Activated CD8-positive, alpha-beta T cell treated with anti-CD3 and anti-CD28 coated beads for 36 hours (primary cell): ENCODE data around the gene RPE. TPM values are rescaled to one million over a fixed set of nuclear protein-coding genes. Genes with fewer than 3 reads are reported as not detected.

Source experiments
- ATAC-seq: fragments of 200-7000 bp; cut with Tn5 transposase; one replicate; pipeline ENCODE4 v1.10.0; 2021; ENCODE audit warnings: mild to moderate bottlenecking, moderate library complexity
- CTCF ChIA-PET: fragments of 350-600 bp; sonication (Branson Sonifier 250); formaldehyde crosslinking; loops from one replicate; lab custom pipeline; 2021; ENCODE audit warnings: antibody characterized with exemption; lab: Charles Lee
- POLR2A ChIA-PET: fragments of 350-600 bp; sonication (Branson Sonifier 250); formaldehyde crosslinking; loops from one replicate; lab custom pipeline; 2021; ENCODE audit warnings: antibody characterized with exemption; lab: Charles Lee
- DNase-seq: peaks from one replicate; pipeline ENCODE4 v3.0.0-alpha.2; 2020
- H3K27ac Mint-ChIP-seq: one replicate; pipeline ENCODE4 v1.8.0; 2021; ENCODE audit warnings: mild to moderate bottlenecking, mixed read lengths
- H3K27me3 Mint-ChIP-seq: one replicate; pipeline ENCODE4 v1.8.0; 2021; ENCODE audit warnings: mixed read lengths
- H3K36me3 Mint-ChIP-seq: one replicate; pipeline ENCODE4 v1.8.0; 2021; ENCODE audit warnings: low read depth, mixed read lengths
- H3K4me1 Mint-ChIP-seq: one replicate; pipeline ENCODE4 v1.8.0; 2021; ENCODE audit warnings: low read depth, mixed read lengths
- H3K4me3 Mint-ChIP-seq: one replicate; pipeline ENCODE4 v1.8.0; 2021; ENCODE audit warnings: mild to moderate bottlenecking, moderate library complexity, mixed read lengths
- H3K9me3 Mint-ChIP-seq: one replicate; pipeline ENCODE4 v1.8.0; 2021; ENCODE audit warnings: mixed read lengths
- intact Hi-C: fragments of 100-400 bp; cut with micrococcal nuclease; formaldehyde crosslinking; loops from one replicate; pipeline ENCODE4 v1.10.0; 2022
- total RNA-seq, 2 experiments: library from RNA; stranded (reverse); gene quantifications; one replicate each; pipeline ENCODE4 v1.2.3, GENCODE V29; 2021
- TF ChIP-seq, protein P1 (sequence below): fragments of 200-600 bp; IDR thresholded peaks from one replicate; pipeline ENCODE4 v1.8.0; 2022; ENCODE audit warnings: antibody characterized with exemption, mild to moderate bottlenecking

Gene RPE
- total RNA-seq, 2 experiments from 2014 or later = 55.9 to 58.1 TPM

- no peak overlapping the region for H3K4me3 Mint-ChIP-seq
- DNase-seq (no peak), ATAC-seq (no peak)
- no peak overlapping the region for H3K27ac Mint-ChIP-seq
- CTCF ChIA-PET = interaction anchor here (1.5 to 1.8 kb wide), 2 partner anchors 32 to 202 kb away, joined by 3 to 10 read pairs; no protein-coding TSS in a partner anchor
- intact Hi-C loops = no loop called here
- peaks cover 9% of the 10 kb centered on the region for H3K27me3 Mint-ChIP-seq
- H3K4me1 Mint-ChIP-seq = no peaks in the 10 kb centered on the region
- no peaks in the 10 kb centered on the region for H3K9me3 Mint-ChIP-seq
- TF ChIP-seq, protein P1, sequence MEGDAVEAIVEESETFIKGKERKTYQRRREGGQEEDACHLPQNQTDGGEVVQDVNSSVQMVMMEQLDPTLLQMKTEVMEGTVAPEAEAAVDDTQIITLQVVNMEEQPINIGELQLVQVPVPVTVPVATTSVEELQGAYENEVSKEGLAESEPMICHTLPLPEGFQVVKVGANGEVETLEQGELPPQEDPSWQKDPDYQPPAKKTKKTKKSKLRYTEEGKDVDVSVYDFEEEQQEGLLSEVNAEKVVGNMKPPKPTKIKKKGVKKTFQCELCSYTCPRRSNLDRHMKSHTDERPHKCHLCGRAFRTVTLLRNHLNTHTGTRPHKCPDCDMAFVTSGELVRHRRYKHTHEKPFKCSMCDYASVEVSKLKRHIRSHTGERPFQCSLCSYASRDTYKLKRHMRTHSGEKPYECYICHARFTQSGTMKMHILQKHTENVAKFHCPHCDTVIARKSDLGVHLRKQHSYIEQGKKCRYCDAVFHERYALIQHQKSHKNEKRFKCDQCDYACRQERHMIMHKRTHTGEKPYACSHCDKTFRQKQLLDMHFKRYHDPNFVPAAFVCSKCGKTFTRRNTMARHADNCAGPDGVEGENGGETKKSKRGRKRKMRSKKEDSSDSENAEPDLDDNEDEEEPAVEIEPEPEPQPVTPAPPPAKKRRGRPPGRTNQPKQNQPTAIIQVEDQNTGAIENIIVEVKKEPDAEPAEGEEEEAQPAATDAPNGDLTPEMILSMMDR = no peak
- POLR2A ChIA-PET = no interaction called here
- H3K36me3 Mint-ChIP-seq = no peaks in the 10 kb centered on the region
Measured at GRCh38 chr2:209993968-209994367, 8.5 kb upstream of the RPE start.

GRCh38 chr2:209998596-209998995 lies 3.8 kb upstream of the RPE start:
- intact Hi-C loops = no loop called here
- CTCF ChIA-PET = interaction anchor here (1.0 kb wide), 1 partner anchor 37 kb away, joined by 3 read pairs; no protein-coding TSS in a partner anchor
- H3K4me3 Mint-ChIP-seq = no peak overlapping the region
- no peak for DNase-seq
- peaks cover 1% of the 10 kb centered on the region for H3K27me3 Mint-ChIP-seq
- H3K4me1 Mint-ChIP-seq = peaks cover 13% of the 10 kb centered on the region
- POLR2A ChIA-PET = no interaction called here
- no peak overlapping the region for H3K27ac Mint-ChIP-seq
- TF ChIP-seq, protein P1 = no peak
- peaks cover 3% of the 10 kb centered on the region for H3K36me3 Mint-ChIP-seq
- peaks cover 3% of the 10 kb centered on the region for H3K9me3 Mint-ChIP-seq
- ATAC-seq = no peak

DNA sequence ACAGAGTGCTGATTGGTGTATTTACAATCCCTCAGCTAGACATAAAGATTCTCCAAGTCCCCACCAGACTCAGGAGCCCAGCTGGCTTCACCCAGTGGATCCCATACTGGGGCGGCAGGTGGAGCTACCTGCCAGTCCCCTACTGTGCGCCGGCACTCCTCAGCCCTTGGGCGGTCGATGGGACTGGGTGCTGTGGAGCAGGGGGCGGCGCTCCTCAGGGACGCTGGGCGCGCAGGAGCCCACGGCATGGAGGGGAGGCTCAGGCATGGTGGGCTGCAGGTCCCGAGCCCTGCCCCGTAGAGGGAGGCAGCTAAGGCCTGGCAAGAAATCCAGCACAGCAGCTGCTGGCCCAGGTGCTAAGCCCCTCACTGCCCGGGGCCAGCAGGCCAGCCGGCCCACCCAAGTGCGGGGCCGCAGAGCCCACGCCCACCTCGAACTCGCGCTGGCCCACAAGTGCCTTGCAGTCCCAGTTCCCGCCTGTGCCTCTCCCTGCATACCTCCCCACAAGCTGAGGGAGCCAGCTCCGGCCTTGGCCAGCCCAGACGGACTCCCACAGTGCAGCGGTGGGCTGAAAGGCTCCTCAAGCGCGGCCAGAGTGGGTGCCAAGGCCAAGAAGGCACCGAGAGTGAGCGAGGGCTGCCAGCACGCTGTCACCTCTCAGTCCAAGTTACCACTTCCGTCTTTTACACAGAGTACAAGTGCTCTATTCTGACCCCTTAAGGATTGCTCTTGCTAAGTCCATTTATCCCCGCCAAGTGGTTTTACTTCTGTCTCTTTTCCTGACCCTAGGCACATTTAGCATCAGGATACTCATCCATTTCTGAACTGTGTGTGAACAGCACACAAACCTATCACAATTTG lies 1.7 kb upstream of the RPE start:
- TF ChIP-seq, protein P1 = no peak
- H3K9me3 Mint-ChIP-seq = peaks cover 3% of the 10 kb centered on the region
- ChIA-PET POLR2A (no interaction called here), CTCF (interaction anchor here (0.7 to 1.3 kb wide), 3 partner anchors 15 to 163 kb away, joined by 3 read pairs; no protein-coding TSS in a partner anchor)
- H3K27me3 Mint-ChIP-seq = no peaks in the 10 kb centered on the region
- peaks cover 32% of the 10 kb centered on the region for H3K4me1 Mint-ChIP-seq
- ATAC-seq (no peak), DNase-seq (no peak)
- peaks cover 15% of the 10 kb centered on the region for H3K36me3 Mint-ChIP-seq
- intact Hi-C loops = loop anchor here (5.0 kb wide), 1 partner anchor 172 kb away; the partner anchor contains the start of gene KANSL1L
- H3K27ac Mint-ChIP-seq = no peak overlapping the region
- H3K4me3 Mint-ChIP-seq = no peak overlapping the region

GRCh38 chr2:210003359-210003758 lies 921 bp downstream of the RPE start:
- DNase-seq = no peak
- no peak for ATAC-seq
- Mint-ChIP-seq H3K9me3 (peaks cover 3% of the 10 kb centered on the region), H3K4me1 (peaks cover 55% of the 10 kb centered on the region), H3K36me3 (peaks cover 23% of the 10 kb centered on the region), H3K27ac (peak overlapping the region; percentile 88), H3K4me3 (peak overlapping the region; percentile 98), H3K27me3 (no peaks in the 10 kb centered on the region)
- intact Hi-C loops = loop anchor here (5.0 kb wide), 1 partner anchor 169 kb away; the partner anchor contains the start of gene KANSL1L
- CTCF ChIA-PET = no interaction called here
- TF ChIP-seq, protein P1 = no peak
- POLR2A ChIA-PET = no interaction called here

DNA sequence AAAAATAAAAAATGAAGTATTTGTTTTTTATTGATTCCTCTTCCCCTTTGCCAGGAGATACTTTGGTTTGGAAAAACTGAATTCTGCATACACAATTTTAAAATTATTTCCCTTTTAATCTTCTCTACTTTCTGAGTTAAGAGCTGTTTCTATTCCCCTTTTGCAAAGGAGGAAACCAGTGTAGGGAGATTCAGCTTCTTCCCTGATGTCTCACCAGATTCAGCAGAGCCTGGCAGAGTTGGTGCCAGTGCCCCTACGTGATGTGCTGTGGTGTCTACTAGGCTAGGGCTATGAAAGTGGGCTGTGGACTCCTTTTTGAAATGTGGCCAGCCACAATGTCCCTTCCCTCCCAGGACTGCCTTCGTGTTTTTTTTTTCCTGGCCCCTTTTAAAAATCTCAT lies 2.4 kb downstream of the RPE start:
- H3K4me3 Mint-ChIP-seq = peak overlapping the region; percentile 98
- peaks cover 31% of the 10 kb centered on the region for H3K36me3 Mint-ChIP-seq
- TF ChIP-seq, protein P1 = no peak
- peaks cover 55% of the 10 kb centered on the region for H3K4me1 Mint-ChIP-seq
- ChIA-PET POLR2A (no interaction called here), CTCF (no interaction called here)
- intact Hi-C loops = loop anchor here (5.0 kb wide), 1 partner anchor 167 kb away; the partner anchor contains the start of gene KANSL1L
- peak overlapping the region; percentile 30 for H3K27ac Mint-ChIP-seq
- peaks cover 3% of the 10 kb centered on the region for H3K9me3 Mint-ChIP-seq
- no peak for DNase-seq
- H3K27me3 Mint-ChIP-seq = no peaks in the 10 kb centered on the region
- no peak for ATAC-seq
